GM04503 (cell line): ENCODE measurements around the gene MAGI3.

Experiments used
- DNase-seq: peaks from one replicate; pipeline ENCODE4 v3.0.0-alpha.2; 2012; ENCODE audit warnings: low read depth

Gene MAGI3

GRCh38 chr1:113659035-113659434, 268.7 kb downstream of the MAGI3 start:
- DNase-seq = no peak

- DNase-seq = no peak
Observed at GRCh38 chr1:113659556-113659955, 269.2 kb downstream of the MAGI3 start.

- no peak for DNase-seq
Observed at GRCh38 chr1:113660088-113660487, 269.8 kb downstream of the MAGI3 start.

- DNase-seq = no peak
Observed at GRCh38 chr1:113662101-113662500, 271.8 kb downstream of the MAGI3 start.

- DNase-seq = no peak
Observed at GRCh38 chr1:113663165-113663951, 273.0 kb downstream of the MAGI3 start.

GRCh38 chr1:113665071-113665470, 274.8 kb downstream of the MAGI3 start:
- no peak for DNase-seq

GRCh38 chr1:113666126-113666525, 275.8 kb downstream of the MAGI3 start:
- DNase-seq = no peak

GRCh38 chr1:113669988-113670387, 279.7 kb downstream of the MAGI3 start:
- DNase-seq = no peak

- DNase-seq = no peak
Observed at GRCh38 chr1:113670650-113671049, 280.3 kb downstream of the MAGI3 start.

GRCh38 chr1:113672491-113672890, 282.2 kb downstream of the MAGI3 start:
- no peak for DNase-seq

GRCh38 chr1:113674591-113674990, 284.3 kb downstream of the MAGI3 start:
- no peak for DNase-seq

- DNase-seq = no peak
Observed at GRCh38 chr1:113675302-113675701, 285.0 kb downstream of the MAGI3 start.

GRCh38 chr1:113676524-113676923, 286.2 kb downstream of the MAGI3 start:
- no peak for DNase-seq

- DNase-seq = no peak
Observed at GRCh38 chr1:113677250-113678158, 287.2 kb downstream of the MAGI3 start.

GRCh38 chr1:113678159-113678469, 287.8 kb downstream of the MAGI3 start:
- no peak for DNase-seq

- no peak for DNase-seq
Observed at GRCh38 chr1:113681596-113682337, 291.5 kb downstream of the MAGI3 start.

- no peak for DNase-seq
Observed at GRCh38 chr1:113683384-113684152, 293.3 kb downstream of the MAGI3 start.

GRCh38 chr1:113684153-113684541, 293.8 kb downstream of the MAGI3 start:
- peak; percentile 32 for DNase-seq

GRCh38 chr1:113686891-113687618, 296.7 kb downstream of the MAGI3 start:
- no peak for DNase-seq

GRCh38 chr1:113691184-113691583, 300.9 kb downstream of the MAGI3 start:
- DNase-seq = no peak

- DNase-seq = no peak
Observed at GRCh38 chr1:113692342-113692741, 302.0 kb downstream of the MAGI3 start.
